GM21528 (cell line): ENCODE results near the gene HSBP1L1.

ENCODE experiments used
- ATAC-seq: cut with Tn5 transposase; IDR thresholded peaks from one replicate; pipeline ENCODE4 v1.9.1; 2021; ENCODE audit warnings: mild to moderate bottlenecking, moderate library complexity; ENCODE audit not compliant: unreplicated experiment, low FRiP score

HSBP1L1 gene

DNA sequence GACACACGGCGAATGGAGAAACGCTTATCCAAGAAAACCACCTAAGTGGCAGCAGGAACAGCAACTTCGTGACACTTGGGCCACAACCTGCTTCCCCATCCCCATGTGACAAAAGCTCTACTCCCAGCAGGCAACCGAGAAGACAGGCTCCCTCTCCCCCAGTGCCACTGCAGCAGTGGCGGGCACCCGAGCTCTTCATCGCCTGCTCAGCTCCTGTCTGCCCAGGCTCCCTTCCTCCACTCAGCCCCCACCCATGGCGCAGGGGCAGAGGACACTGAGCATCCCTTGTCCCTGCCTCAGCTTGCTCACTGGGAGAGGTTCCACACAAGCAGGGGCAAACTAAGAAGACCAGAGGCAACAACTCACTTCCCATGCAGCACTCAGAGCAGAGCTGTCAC is 35.9 kb upstream of the HSBP1L1 start:
- no peak for ATAC-seq

DNA sequence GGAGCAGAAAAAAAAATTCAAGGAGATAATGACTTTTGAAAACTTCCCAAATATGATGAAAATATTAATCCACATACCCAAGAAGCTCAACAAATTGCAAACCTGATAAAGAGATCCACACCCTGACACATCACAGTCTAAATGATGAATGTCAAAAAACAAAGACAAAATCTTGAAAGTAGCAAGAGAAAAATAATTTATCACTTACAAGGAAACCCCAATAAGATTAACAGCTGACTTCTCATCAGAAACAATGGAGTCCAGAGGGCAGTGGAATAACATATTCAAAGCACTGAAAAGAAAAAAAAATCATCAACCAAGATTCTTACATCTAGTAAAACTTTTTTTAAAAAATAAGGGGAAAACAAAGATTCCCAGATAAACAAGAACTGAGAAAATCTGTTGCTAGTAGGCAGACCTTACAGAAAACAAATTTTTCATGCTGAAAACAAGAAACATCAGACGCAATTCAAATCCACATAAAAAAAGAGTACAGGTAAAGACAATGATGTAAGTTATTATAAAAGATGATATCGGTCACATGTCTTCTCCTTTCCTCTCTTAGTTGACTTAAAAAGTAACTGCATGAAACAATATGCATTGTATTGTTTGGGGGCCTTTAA is 34.3 kb upstream of the HSBP1L1 start:
- ATAC-seq = no peak

GRCh38 chr18:79931475-79931874 is 33.0 kb upstream of the HSBP1L1 start:
- ATAC-seq = no peak

DNA sequence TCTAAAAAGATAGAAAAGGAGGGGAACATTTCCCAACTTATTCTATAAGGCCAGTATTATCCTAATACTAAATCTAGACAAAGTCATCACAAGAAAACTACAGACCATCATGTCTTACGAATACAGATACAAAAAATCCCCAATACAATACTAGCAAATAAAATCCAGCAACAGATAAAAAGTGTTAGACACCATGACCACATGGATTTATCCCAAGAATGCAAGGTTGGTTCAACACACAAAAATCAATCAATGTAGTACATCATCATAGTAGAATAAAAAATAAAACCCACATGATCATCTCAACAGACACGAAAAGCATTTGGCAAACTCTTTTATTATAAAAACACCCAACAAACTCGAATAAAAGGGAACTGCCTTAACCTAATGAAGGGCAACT is 31.5 kb upstream of the HSBP1L1 start:
- no peak for ATAC-seq

DNA sequence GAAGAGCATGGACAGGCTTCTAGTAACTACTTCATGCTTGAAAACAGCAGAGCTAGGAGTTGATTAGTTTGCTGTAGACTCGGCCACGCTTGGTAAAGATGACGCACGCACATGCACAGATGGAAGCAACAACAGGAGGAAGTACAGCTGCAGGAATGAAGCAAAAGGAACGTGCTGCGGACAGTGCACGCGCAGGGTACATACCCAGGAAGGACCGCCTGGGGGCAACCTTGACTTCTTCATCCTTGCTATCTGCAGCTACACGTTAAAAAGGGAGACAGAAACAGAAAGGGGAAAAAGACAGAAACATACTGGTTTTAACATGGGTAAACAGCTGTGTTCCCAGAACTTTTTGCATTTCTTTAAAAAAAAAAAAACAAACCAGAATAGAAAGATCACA is 30.7 kb upstream of the HSBP1L1 start:
- no peak for ATAC-seq

- ATAC-seq = no peak
Observed at GRCh38 chr18:79934311-79935097, 29.9 kb upstream of the HSBP1L1 start.

DNA sequence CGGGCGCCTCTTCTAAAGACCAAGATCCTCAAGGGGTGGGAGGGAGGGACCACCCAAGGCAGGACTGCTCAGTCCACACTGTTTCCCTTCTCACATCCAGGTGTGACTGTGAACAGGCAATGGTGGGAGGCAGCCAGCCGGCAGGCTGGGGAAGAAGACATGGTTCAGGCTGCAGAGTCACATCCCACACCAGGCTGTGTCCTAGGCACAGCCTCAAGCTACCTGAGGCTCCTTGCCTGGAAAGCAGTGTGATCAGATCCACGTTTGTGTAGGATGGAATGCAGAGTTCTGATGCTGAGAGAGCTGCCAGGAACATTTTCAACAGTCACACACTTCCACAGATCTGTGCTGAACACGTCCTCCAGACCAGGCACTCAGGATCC is 29.4 kb upstream of the HSBP1L1 start:
- ATAC-seq = no peak

- no peak for ATAC-seq
Observed at GRCh38 chr18:79935499-79935898, 28.9 kb upstream of the HSBP1L1 start.

DNA sequence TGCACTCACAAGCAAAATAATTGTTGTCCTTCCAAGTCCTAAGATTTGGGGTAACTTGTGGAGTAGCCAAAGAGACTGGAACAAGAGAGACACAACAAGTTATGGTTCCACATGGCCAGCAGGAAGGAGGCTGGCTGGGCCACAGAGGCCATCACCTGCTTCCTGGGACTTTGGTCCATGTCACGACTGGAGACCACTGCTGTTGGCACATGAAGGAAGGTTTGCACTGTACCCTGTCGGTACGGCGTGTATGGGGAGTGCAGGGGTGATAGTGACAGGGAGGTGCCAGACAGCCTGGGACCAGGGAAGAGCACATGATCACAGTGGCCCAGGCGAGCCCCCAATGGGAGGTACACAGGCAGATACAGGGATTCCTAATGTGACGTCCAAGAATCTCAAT is 28.5 kb upstream of the HSBP1L1 start:
- ATAC-seq = no peak

- ATAC-seq = no peak
Observed at GRCh38 chr18:79936641-79937040, 27.8 kb upstream of the HSBP1L1 start.

- no peak for ATAC-seq
Observed at GRCh38 chr18:79937103-79937860, 27.2 kb upstream of the HSBP1L1 start.

DNA sequence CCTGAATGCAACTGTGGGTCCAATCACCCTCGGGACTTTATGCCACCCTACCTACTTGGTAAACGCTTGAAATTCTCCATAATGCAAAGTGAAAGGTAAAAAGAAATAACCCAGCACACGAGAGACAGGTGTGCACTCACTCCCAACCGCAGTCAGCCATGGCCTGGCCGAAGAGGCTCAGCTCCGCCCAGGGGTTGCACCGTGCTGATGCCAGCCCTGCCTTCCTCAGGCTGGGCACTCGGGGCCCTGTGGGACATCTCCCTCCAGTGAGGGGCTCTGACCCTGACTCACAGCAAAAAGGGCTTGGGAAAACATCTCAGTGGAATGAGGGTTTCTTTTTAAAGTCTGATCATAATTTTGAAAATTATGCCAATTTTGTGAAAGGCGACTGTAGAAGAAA is 26.2 kb upstream of the HSBP1L1 start:
- ATAC-seq = no peak

GRCh38 chr18:79939096-79939495 is 25.3 kb upstream of the HSBP1L1 start:
- no peak for ATAC-seq

DNA sequence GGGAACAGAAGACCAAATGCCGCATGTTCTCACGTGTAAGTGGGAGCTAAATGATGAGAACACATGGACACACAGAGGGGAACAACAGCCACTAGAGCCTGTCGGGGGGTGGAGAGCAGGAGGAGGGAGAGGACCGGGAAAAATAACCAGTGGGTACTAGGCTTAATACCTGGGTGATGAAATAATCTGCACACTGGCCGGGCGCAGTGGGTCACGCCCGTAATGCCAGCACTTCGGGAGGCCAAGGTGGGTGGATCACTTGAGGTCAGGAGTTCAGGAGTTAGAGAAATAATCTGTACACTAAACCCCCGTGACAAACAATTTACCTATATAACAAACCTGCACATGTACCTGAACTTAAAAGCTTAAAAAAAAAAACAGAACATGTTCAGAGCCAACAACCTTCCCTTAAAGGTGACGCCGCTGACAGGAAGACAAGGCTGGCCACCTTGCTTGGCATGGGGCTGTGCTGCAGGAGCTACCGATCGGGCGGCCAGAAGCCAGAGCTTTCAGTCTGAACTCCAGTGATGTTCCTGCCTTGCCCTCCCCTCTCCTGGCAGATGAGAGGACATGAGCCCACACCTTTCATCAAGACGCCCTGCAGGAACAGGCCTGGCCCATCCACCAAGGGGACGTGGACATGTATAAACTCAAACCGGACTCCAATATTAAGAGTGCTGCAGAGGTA is 24.2 kb upstream of the HSBP1L1 start:
- no peak for ATAC-seq

DNA sequence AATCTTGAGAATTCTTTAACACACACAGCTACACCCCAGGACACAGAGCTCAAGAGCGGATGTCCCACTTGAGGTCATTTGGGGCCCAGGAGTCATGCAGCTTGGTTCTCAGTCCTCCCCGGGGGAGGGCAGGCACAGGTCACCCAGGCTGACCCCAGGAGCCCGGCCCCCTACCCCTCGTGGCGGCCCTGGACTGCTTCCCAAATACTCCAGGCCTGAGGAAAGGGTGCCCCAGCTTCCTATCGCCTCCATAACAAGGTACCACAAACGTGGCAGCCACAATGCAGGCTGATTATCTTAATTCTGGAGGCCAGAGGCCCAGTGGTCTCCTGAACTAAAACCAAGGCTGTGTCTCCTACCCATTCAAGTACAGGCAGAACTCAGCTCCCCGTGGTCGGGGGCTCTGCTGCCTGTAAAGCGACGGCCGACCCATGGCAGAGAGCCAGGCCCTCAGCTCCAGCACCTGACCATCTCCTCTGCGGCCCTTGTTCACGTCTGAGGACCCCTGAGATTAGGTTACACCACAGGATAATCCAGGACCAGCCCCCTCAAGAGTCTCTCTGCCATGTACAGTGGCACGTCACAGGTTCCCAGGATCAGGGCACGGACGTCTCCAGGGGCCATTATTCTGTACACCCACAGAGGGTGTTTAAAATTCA is 23.5 kb upstream of the HSBP1L1 start:
- no peak for ATAC-seq

GRCh38 chr18:79941473-79942119 is 22.8 kb upstream of the HSBP1L1 start:
- no peak for ATAC-seq

DNA sequence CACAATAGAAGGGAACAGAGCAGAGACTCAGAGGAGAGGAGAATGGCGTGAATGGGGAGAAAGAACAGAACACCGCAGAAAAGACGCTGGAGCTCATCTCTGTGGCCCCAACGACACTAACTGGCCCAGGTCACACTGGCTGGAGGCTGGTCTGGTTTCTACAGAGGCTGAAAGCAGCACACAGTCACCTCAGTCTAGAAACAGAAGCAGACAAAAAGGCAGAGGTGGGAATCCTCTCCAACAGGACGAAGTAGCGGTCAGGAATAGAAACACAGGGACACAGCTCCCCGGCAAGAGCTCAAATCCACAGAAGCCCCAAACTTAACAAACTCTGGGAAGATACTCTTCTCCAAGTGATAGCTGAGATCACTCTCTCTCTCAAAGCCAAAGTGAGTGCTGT is 22.2 kb upstream of the HSBP1L1 start:
- no peak for ATAC-seq

DNA sequence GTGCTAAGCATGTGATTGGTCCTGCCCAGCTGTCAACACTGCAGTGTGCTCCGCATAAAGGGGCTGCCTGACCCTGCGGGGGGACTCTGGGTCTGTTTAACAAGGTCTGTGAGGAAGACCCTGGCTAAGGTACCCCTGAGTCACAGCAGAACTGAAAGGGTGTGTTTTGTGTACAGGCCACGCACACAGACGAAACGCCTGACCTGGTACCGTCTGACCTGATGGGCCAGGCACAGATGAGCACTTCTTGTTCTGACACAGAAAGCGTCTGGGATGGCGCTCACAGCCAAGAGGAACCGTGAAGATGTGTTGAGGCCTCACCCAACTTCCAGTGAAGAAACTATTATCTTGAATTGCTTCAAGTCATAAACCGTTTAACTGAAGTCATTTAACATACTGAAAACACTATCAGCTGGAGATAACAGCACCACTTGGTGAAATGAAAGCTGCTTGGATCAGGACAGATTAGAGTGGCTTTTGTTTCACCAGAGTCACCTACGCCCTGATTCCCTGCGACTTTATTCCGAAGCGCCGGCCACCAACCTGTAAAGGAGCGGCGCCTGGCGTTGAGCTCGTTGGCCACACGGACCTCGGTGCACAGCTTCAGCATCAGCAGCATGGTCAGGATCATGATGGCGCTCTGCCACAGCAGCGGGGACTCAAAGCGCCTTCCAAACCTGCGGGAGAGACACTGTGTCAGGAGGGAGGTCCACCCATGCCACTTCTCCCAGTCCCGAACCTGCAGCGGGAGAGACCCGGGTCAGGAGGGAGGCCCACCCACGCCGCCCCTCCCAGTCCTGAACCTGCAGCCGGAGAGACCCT is 21.4 kb upstream of the HSBP1L1 start:
- no peak for ATAC-seq

DNA sequence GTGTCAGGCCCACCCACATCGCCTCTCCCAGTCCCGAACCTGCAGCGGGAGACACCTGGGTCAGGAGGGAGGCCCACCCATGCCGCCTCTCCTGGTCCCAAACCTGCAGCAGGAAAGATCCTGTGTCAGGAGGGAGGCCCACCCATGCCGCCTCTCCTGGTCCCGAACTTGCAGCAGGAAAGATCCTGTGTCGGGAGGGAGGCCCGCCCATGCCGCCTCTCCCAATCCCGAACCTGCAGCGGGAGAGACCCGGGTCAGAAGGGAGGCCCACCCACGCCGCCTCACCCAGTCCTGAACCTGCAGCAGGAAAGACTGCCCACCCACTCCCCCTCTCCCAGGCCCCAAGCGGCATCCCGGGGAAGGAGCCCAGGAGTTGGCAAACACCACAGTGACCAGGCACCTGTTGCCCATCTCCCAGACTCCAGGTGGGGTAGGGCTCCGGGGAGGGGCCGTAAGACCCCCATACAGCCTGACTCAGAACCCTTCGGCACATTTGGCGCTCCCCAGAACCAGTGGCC is 20.8 kb upstream of the HSBP1L1 start:
- no peak for ATAC-seq
